IMR-90 (cell line): ENCODE measurements around the gene JAK1.

Experiments
- FOS ChIP-seq: fragments of 150-350 bp; IDR thresholded peaks from 2 replicates; pipeline ENCODE4 v1.6.1; 2016; ENCODE audit warnings: low read depth, low read length
- MAZ ChIP-seq: IDR thresholded peaks from 2 replicates; pipeline ENCODE4 v1.6.1; 2012; ENCODE audit warnings: low read depth, mild to moderate bottlenecking, low read length, improper control_type of control experiment, moderate library complexity, borderline replicate concordance
- NFE2L2 ChIP-seq: fragments of 150-350 bp; IDR thresholded peaks from 2 replicates; pipeline ENCODE4 v1.6.1; 2016; ENCODE audit warnings: low read depth, mild to moderate bottlenecking, low read length
- POLR2A ChIP-seq: IDR thresholded peaks from 2 replicates; pipeline ENCODE4 v1.6.1; 2012; ENCODE audit warnings: mild to moderate bottlenecking, low read depth, low read length
- RAD21 ChIP-seq: IDR thresholded peaks from 2 replicates; pipeline ENCODE4 v1.6.1; 2012; ENCODE audit warnings: low read length, improper control_type of control experiment
- RCOR1 ChIP-seq: IDR thresholded peaks from 2 replicates; pipeline ENCODE4 v1.6.1; 2012; ENCODE audit warnings: mild to moderate bottlenecking, low read length, improper control_type of control experiment; ENCODE audit not compliant: insufficient replicate concordance
- TF ChIP-seq, protein P1 (sequence below): conservative IDR thresholded peaks from 2 replicates; pipeline ENCODE4 v1.5.1; 2012; ENCODE audit warnings: mild to moderate bottlenecking, low read depth, low read length, improper control_type of control experiment
- TF ChIP-seq, protein P2 (sequence below): fragments of 150-350 bp; IDR thresholded peaks from 2 replicates; pipeline ENCODE4 v1.6.1; 2016; ENCODE audit warnings: low read depth, mild to moderate bottlenecking, low read length, moderate library complexity, borderline replicate concordance

DNA sequence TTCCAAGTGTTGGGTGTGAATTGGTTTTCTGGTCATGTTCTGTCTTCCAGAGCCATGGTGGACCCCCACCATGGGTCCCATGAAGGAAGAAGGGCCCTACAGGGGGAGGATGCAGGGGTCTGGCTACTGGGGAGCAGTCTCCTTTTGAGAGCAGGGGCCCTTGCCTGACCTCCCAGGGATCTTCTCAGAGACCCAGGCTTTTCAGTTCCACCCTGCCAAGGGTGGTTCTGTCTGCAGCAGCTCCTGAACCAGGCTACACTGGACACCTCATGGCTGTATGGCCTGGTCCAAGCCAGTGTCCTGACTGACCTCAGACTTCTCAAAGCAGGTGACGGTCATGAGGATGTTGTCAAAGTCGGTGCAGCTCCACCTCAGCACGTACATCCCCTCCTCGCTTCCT lies 109.0 kb downstream of the JAK1 start:
- TF ChIP-seq, protein P1, sequence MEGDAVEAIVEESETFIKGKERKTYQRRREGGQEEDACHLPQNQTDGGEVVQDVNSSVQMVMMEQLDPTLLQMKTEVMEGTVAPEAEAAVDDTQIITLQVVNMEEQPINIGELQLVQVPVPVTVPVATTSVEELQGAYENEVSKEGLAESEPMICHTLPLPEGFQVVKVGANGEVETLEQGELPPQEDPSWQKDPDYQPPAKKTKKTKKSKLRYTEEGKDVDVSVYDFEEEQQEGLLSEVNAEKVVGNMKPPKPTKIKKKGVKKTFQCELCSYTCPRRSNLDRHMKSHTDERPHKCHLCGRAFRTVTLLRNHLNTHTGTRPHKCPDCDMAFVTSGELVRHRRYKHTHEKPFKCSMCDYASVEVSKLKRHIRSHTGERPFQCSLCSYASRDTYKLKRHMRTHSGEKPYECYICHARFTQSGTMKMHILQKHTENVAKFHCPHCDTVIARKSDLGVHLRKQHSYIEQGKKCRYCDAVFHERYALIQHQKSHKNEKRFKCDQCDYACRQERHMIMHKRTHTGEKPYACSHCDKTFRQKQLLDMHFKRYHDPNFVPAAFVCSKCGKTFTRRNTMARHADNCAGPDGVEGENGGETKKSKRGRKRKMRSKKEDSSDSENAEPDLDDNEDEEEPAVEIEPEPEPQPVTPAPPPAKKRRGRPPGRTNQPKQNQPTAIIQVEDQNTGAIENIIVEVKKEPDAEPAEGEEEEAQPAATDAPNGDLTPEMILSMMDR: no peak
- TF ChIP-seq NFE2L2: no peak
- no peak for TF ChIP-seq MAZ
- no peak for TF ChIP-seq RAD21
- no peak for TF ChIP-seq POLR2A
- TF ChIP-seq, protein P2, sequence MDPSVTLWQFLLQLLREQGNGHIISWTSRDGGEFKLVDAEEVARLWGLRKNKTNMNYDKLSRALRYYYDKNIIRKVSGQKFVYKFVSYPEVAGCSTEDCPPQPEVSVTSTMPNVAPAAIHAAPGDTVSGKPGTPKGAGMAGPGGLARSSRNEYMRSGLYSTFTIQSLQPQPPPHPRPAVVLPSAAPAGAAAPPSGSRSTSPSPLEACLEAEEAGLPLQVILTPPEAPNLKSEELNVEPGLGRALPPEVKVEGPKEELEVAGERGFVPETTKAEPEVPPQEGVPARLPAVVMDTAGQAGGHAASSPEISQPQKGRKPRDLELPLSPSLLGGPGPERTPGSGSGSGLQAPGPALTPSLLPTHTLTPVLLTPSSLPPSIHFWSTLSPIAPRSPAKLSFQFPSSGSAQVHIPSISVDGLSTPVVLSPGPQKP: no peak
- TF ChIP-seq FOS: no peak
- no peak for TF ChIP-seq RCOR1
